RPMI7951 (cell line): ENCODE measurements around the gene PSMD10. TPM values are rescaled to one million over a fixed set of nuclear protein-coding genes. Genes with fewer than 3 reads are reported as not detected.

Source experiments
- DNase-seq: peaks from one replicate; pipeline ENCODE4 v3.0.0-alpha.2; 2012; ENCODE audit warnings: low read depth
- total RNA-seq: library from RNA; depleted of rRNA; stranded (reverse); fragments of >200 nt; shearing (Covaris generic); gene quantifications from 2 replicates; pipeline ENCODE4 v1.2.3, GENCODE V29; 2014; rRNA removed

The PSMD10 gene
- total RNA-seq, 1 experiment from 2014 or later, result 119 TPM

DNA sequence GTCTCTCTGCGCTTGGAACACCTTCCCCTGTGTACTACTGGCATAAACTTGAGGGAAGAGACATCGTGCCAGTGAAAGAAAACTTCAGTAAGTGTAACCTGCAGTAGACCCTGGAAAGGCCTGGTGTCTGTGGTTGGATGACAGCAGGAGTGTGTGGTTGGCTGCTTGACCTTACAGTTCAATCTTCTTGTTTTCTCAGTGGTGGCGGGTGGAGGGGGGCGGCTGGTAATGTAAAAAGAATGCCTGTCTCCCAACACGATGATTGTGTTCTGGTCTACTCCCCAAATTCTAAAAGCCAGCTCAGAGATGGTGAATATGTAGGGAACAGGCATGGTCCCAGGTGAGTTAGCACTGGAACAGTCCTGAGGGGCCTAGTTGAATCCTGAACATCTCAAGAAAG, 18.6 kb downstream of the PSMD10 start:
- DNase-seq, result no peak

DNA sequence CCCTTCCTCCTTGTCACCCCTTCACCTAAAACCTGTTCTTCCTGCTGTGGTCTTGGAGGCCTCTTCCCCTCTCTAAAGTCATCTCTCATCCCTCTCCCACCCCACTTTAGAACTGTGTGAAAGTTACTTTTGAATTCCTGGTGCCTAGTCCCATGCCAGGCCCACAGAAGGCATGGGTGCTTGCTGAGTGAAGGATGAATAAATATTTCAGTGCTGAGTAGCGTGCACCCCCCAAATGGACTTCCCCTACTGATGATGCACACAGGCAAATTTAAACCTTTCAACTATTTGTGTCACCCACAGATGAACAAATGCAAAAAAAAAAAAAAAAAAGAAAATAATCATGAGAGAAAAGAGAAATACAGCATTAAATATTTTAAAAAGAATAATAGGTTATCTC, 19.8 kb downstream of the PSMD10 start:
- no peak for DNase-seq

DNA sequence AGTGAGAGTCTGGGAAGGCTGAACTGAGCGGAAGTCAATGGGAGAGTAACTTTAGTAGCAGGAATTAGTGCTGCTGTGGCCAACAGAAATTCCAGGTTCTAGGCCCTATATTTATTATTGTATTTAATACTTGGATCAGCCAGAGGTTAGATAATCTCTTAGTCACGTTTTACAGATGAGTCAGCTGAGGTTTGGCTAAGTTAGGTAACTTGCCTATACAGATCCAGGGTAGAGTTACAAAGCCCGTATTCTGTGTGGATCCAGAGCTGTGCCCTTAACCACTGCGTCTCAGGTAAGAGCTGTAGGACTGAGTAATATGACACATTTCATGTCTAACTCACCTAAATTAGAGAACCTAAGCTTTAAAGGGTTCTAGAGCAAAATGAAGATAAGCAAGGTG, 20.5 kb downstream of the PSMD10 start:
- peak; percentile 17 for DNase-seq

DNA sequence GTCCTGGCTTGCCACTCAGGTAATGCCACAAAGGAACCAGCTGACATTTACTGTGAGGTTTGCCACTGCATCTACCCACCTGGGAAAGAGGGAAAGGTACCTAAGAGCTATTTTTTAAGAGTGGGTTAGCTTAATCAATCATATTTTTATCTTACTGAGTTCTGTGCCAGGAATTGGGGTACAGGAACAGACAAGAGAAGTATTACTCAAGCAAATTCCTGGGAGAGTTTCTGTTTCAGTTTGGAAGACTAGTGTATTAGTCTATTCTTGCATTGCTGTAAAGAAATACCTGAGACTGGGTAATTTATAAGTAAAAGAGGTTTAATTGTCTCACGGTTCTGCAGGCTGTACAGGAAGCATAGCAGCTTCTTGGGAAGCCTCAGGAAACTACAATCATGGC, 23.2 kb downstream of the PSMD10 start:
- no peak for DNase-seq

DNA sequence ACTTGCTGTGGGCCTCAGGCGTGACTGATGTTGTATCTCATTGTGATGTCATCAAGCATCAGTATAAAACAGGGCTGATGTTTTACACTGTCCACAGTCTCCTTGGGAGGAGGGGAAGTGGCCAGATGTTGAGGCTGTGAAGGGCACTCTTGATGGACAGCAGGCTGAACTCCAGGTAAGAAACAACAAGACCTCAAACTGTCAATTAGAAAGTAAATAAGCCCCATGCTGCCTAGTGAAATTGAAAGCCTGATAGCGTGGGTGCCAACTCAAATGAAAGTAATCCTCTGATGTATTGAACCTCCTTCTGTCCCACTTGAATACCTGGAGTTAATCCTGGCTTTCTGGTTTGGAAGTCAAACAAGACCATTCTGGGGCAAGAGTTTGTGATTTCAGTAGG, 26.7 kb downstream of the PSMD10 start:
- DNase-seq, result no peak

DNA sequence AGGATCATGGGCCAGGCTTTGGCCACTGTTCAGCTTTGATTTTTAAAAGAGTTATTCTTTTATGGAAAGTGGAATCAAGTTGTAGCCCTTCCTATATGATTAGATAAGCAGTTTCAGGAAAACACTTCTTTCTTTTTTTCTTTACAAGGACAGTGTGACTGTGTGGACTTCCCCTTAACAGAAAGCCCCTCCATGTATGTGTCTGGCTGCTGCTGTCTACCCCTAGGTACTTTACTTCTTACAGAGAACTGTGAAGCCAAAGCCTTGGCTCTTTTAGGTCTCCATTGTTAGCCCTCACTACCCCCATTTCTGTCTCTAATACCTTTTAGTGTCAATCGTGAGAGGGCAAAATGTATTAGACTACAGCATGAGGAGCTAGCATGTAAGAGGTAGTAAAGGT, 27.3 kb downstream of the PSMD10 start:
- no peak for DNase-seq

DNA sequence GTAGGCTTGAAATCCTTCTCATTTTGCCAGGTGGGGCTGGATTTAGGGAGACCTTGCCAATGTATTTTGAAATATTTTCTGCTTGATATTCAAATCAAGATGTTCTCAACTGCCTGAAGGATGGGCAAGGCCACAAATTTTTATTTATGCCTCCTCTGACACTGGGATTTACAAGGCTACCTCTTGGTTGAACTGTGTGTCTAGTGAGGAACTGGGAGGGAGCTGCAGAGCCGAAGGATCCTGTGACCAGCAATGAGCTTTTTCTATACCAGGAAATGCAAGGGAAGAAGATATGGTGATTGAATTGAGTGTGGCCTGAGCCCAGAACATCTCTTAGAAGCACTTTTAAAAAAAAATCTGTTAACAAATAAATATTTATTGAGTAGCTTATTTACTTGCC, 31.5 kb downstream of the PSMD10 start:
- no peak for DNase-seq

DNA sequence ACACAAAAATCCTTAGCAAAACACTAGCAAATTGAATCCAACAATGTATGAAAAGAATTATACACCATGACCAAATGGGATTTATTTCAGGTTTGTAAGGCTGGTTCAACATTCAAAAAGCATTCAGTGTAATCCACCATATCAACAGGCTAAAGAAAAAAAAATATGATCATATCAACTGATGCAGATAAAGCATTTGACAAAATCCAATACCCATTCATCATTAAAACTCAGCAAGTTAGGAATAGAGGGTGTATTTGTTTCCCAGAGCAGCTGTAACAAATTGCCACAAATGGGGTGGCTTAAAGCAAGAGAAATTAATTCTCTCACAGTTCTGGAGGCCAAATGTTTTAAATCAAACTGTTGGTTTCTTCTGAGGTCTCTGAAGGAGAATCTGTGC, 35.8 kb downstream of the PSMD10 start:
- no peak for DNase-seq

DNA sequence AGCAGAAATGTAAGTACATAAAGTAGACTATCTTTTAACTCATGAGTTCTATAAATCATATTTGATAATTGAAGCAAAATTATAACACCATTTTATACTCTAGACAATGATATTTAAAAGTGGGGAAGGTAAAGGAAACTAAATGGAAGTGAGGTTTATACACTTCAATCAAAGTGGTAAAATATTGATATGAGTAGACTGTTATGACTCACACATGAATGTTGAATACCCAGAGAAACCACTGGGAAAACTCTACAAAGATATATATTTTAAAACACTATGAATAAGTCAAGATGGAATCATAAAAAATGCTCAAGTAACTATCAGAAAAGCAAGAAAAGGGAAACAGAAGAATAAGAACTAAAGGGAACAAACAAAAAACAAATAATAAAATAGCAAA, 38.1 kb downstream of the PSMD10 start:
- DNase-seq, result no peak

DNA sequence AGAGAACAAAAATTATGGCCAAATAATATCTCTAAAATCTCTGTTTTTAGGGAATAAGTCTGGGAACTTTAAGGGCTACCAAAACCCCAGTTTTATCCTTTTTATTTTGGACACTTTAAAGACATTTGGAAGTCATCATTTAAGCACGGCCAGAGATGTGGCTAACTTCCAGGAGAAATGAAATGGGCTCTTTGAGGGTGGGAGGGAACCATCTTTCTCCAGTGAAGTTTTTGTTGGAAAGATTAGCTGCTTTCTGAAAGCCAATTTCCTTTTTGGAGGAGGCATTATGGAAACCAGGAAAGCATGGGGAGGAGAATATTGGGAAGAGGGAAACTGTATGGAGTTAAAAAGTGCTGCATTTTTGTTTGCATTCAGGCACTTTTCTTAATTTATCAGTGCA, 41.7 kb downstream of the PSMD10 start:
- DNase-seq, result no peak

DNA sequence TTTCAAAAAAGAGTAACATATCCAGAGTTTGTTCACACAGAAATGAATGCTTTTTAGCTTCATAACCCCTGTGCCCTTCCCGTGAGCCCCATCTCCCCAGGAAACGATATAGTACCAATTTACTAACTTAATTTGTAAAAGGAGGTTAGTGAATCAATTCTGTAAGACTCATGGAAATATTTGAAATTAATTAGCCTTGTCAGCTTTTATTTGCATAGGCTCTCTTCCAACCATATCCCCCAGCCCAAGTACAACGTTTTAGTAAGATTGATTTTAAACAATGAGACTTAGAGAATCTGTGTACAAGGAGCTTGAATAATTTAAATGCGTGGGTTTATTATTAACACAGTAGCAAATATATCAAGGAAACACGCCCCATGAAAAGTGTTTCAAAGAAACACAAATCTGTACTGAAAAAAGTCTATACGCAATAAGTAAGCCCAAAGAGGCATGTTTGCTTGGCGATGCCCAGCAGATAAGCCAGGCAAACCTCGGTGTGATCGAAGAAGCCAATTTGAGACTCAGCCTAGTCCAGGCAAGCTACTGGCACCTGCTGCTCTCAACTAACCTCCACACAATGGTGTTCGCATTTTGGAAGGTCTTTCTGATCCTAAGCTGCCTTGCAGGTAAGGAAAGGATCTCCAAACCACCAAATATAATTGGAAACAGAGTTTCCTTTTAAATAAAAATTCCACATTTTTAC, 46.6 kb downstream of the PSMD10 start, which contains the start of gene VSIG1:
VSIG1 (plus strand) TSS at position 512 of the 703 bp plus-strand sequence; CDS start at position 578, 66 bp downstream.
- DNase-seq, result no peak

DNA sequence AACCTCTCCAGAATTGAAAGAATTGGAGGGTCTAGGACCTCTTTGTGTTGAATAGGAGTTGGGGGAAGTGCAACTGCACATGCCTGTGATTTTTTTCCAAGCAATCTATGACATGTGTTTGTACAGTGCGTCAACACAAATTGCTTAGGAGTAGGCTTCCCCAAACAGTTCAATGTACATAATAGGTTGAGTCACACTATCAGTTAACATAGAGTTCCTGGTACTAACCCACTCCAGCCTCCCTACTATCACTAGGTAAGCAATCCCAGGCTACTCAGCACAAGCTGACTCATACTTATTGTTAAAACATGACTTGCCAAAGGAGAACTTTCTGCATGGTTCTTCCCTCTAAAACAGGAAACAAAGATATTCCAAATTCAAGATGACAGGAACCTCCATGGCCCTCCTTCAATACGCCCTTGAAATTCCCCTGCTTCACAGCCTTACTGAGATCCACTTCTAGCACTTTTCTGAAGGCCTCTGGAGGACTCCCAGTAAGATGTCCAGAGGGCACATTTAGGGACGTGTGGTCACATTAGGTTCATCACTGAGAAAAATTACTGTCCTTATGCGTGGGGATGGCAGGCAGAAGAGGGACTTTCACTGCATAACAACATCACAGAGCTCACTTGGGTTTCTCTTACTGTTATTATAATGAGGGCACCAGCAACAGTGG, 54.9 kb downstream of the PSMD10 start:
- DNase-seq, result peak; percentile 3

DNA sequence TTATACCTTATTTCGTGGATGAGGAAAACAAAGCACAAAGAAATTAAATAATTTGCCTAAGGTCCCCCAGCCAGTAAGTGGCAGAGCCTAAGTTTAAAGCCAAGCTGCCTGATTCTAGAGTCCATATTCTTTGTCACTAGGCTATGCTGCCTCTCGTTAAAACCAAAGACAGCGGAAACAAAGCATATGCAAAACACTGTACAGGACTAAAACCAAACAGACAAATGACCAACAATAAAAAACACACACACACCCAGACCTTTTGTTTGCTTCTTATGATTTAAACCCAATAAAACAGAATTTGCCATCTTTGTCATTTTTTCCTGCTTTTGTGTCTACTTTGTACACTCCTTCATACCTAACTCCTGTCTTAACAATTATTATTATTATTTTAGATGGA, 56.6 kb downstream of the PSMD10 start:
- no peak for DNase-seq

Other genes with a start within 250 kb of the PSMD10 start
- gene TEX13B, start 109.2 kb downstream of the PSMD10 start, total RNA-seq, result 0.12 TPM in 1 of 2 replicates, not detected in the other
- not detected in 2 replicates for gene VSIG1, start 46.5 kb downstream of the PSMD10 start, total RNA-seq
- gene ATG4A, start 236 bp upstream of the PSMD10 start, total RNA-seq, result 11.7 and 14.9 TPM in 2 replicates